ENCODE results near the gene MCF2L2. TPM values are rescaled to one million over a fixed set of nuclear protein-coding genes. Genes with fewer than 3 reads are reported as not detected.

MCF2L2 gene
- total and polyA plus RNA-seq, 7 donors, result 0.17 to 2.7 (median 0.57) TPM

- H3K4me1 ChIP-seq, result no peaks in the 10 kb centered on the region
- no peaks in the 10 kb centered on the region for H3K36me3 ChIP-seq (ENCODE audit: insufficient read depth in 1 of 2, low read depth in 1 of 2)
- H3K27ac ChIP-seq, result no peak overlapping the region
- ATAC-seq (peak; percentile 80 to 90 (median 84)), DNase-seq (no peak)
- 56 to 62% (median 62%) methylated on average over 11 of the region's 11 CpGs for WGBS, 3 donors
- no peaks in the 10 kb centered on the region for H3K9me3 ChIP-seq
- intact Hi-C loops (cut with DNase I), result loop anchor here (1.0 to 2.0 kb wide), 3 partner anchors 202 to 264 kb away; no protein-coding TSS in a partner anchor
- no peaks in the 10 kb centered on the region for H3K27me3 ChIP-seq (ENCODE audit: insufficient read depth in 3 of 3, low read length in 2 of 3)
- peak; percentile 81 for TF ChIP-seq CTCF (IDR thresholded peaks at IDR 0.05)
- H3K4me3 ChIP-seq, result no peak overlapping the region
These were observed 42.5 kb downstream of the MCF2L2 start for GRCh38 chr3:183385698-183386613.

GRCh38 chr3:183381673-183382072, 46.7 kb downstream of the MCF2L2 start:
- Histone ChIP-seq H3K4me3 (no peak overlapping the region), H3K9me3 (no peaks in the 10 kb centered on the region), H3K4me1 (no peaks in the 10 kb centered on the region), H3K27ac (no peak overlapping the region), H3K27me3 (ENCODE audit: insufficient read depth in 3 of 3, low read length in 2 of 3) (no peaks in the 10 kb centered on the region), H3K36me3 (ENCODE audit: insufficient read depth in 1 of 2, low read depth in 1 of 2) (no peaks in the 10 kb centered on the region)
- TF ChIP-seq CTCF (IDR thresholded peaks at IDR 0.05), result no peak
- no peak for ATAC-seq
- WGBS, 3 donors, result 83 to 85% (median 85%) methylated on average over 1 of the region's 1 CpG
- no peak for DNase-seq
- intact Hi-C loops (cut with DNase I), result loop anchor here (1.0 to 5.0 kb wide), 4 partner anchors 129 to 198 kb away; partner anchors contain the start of gene B3GNT5 (in 2 of the 2)

- ATAC-seq, result peak in 3 of 4 donors; percentile 31 to 59 (median 35)
- H3K4me3 ChIP-seq, result no peak overlapping the region
- H3K27ac ChIP-seq, result no peak overlapping the region
- no peaks in the 10 kb centered on the region for H3K4me1 ChIP-seq
- WGBS, 3 donors, result 57 to 76% (median 63%) methylated on average over 4 of the region's 4 CpGs
- no peak for TF ChIP-seq CTCF (IDR thresholded peaks at IDR 0.05)
- no peaks in the 10 kb centered on the region for H3K36me3 ChIP-seq (ENCODE audit: insufficient read depth in 1 of 2, low read depth in 1 of 2)
- no peaks in the 10 kb centered on the region for H3K9me3 ChIP-seq
- no peak for DNase-seq
- no peaks in the 10 kb centered on the region for H3K27me3 ChIP-seq (ENCODE audit: insufficient read depth in 3 of 3, low read length in 2 of 3)
- intact Hi-C loops (cut with DNase I), result loop anchor here in 1 of 2 donors (5.0 kb wide), 1 partner anchor 129 kb away; the partner anchor contains the start of gene B3GNT5
These were observed 47.2 kb downstream of the MCF2L2 start for GRCh38 chr3:183381179-183381578.

GRCh38 chr3:183378951-183379350, 49.5 kb downstream of the MCF2L2 start:
- no peaks in the 10 kb centered on the region for H3K36me3 ChIP-seq (ENCODE audit: insufficient read depth in 1 of 2, low read depth in 1 of 2)
- no peaks in the 10 kb centered on the region for H3K27me3 ChIP-seq (ENCODE audit: insufficient read depth in 3 of 3, low read length in 2 of 3)
- no peak overlapping the region for H3K4me3 ChIP-seq
- intact Hi-C loops (cut with DNase I), result loop anchor here in 1 of 2 donors (5.0 kb wide), 1 partner anchor 67 kb away; no protein-coding TSS in a partner anchor
- no peak overlapping the region for H3K27ac ChIP-seq
- ATAC-seq (no peak), DNase-seq (no peak)
- 75 to 87% (median 80%) methylated on average over 3 of the region's 3 CpGs for WGBS, 3 donors
- no peak for TF ChIP-seq CTCF (IDR thresholded peaks at IDR 0.05)
- H3K4me1 ChIP-seq, result no peaks in the 10 kb centered on the region
- no peaks in the 10 kb centered on the region for H3K9me3 ChIP-seq
